ENCODE results near the gene USP33. TPM values are rescaled to one million over a fixed set of nuclear protein-coding genes. Genes with fewer than 3 reads are reported as not detected.
A peak's percentile ranks its signal among the peaks of the same experiment; 100 is the strongest.

The USP33 gene
- total RNA-seq (2021; fragmentation: NEBNext Ultra II Directional; extraction: Animal tissue kit (Norgen Biotek cat#: 25700)) (51.7 and 55.5 TPM in 2 replicates), polyA plus RNA-seq (2011; rRNA removed) (11.8 and 20.0 TPM in 2 replicates), polyA minus RNA-seq (2011; rRNA and poly(A)+ RNA removed) (25.2 and 41.6 TPM in 2 replicates)
- 24.0 TPM for polyA plus RNA-seq (2011; cell fraction: cytosol; rRNA removed)
- polyA plus RNA-seq (2011; cell fraction: nucleus; rRNA removed) = 15.5 TPM
- 20.8 to 37.6 TPM (median 26.3 TPM) in 4 replicates for polyA plus RNA-seq (2012, experiment 1 of 2)
- polyA plus RNA-seq (2012, experiment 2 of 2) = 2.2 TPM
- polyA plus RNA-seq (2013, experiment 1 of 2) = 47.9 TPM
- polyA plus RNA-seq (2013, experiment 2 of 2) = 46.7 TPM
- polyA minus RNA-seq (2011; cell fraction: cytosol; rRNA and poly(A)+ RNA removed) = 18.1 TPM
- 36.6 TPM for polyA minus RNA-seq (2011; cell fraction: nucleus; rRNA and poly(A)+ RNA removed)
- long read RNA-seq, experiment 1, full-length matches to known transcripts = 5 of 35 reads
- long read RNA-seq, experiment 1, partial matches to known transcripts = 16 of 35 reads
- long read RNA-seq, experiment 1, other reads (novel, unspliced or antisense) = 14 of 35 reads
- long read RNA-seq, experiment 2, full-length matches to known transcripts = 4 of 20 reads
- long read RNA-seq, experiment 2, partial matches to known transcripts = 14 of 20 reads
- long read RNA-seq, experiment 2, other reads (novel, unspliced or antisense) = 2 of 20 reads

DNA sequence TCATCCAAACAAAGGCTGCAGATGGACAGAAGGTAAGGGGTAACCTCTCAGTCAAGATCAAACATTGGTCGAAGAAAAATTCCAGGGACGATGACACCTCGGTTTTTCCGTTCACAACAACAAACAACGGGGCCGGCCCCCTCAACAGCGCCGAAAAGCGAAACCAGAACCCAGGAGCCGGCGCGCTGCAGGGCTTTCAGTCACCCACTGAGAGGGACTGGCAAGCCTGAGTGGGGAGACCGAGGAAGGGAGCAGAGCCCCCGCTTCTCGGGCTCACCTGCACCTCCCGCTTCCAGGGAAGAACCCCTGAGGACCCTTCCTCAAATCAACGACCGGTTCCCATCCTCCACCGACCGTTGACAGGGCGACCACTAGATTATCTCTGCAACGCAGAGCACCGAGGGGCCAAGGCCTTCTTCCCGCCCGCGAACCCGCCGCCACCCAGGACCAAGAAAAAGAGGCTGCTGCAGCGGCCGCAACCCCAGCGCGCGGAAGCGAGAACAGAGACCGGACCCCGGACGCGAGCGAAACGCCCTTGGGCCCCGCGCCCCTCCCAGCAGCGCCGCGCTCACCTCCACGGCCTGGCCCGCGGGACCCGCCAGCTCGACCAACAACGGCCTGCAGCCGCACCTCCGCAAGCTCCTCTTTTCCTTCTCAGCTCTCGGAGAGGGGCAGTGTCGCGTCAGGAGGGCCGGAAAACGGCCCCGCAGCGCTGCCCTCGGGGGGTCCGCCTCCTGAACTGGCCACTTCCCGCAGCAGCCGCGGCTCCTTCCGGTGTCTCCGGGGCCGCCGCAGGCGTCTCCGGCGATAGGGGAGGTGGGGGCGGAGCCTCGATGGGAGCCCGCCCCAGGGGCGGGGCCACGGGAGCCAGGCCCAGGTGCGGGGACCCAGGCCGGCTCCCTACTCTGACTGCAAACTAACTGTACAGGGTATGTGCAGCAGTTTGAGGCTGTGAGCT is at the start of gene USP33:
USP33 (minus strand) TSS at position 782 of the 958 bp plus-strand sequence. CDS start 18,155 bp downstream, outside the sequence.
- DNase-seq (ENCODE audit: low read depth in 1 of 2, low spot score in 2 of 2) = peak; percentile 63 to 98
- no peak within 1 kb of the TSS for H2BK20ac ChIP-seq (ENCODE audit: low read length)
- no peak within 1 kb of the TSS for H3K23ac ChIP-seq (ENCODE audit: insufficient read length)
- H2AK5ac ChIP-seq (ENCODE audit: low read depth, low read length) = no peak within 1 kb of the TSS
- peak within 1 kb of the TSS; percentile 59; the same call in 1 of the 2 replicates for H3K27ac ChIP-seq (ENCODE audit: low read depth, low read length)
- no peak within 1 kb of the TSS for H2BK120ac ChIP-seq (replicated peaks; ENCODE audit: low read depth, low read length)
- H4K20me1 ChIP-seq (replicated peaks in 1 of 2; ENCODE audit: control insufficient read depth in 1 of 2, insufficient read depth in 2 of 2, low read length in 2 of 2) = no peaks in the 10 kb centered on the region
- peak within 1 kb of the TSS; percentile 70 for H4K91ac ChIP-seq (replicated peaks; ENCODE audit: insufficient read length, low read length)
- H3K14ac ChIP-seq (ENCODE audit: insufficient read length) = no peak within 1 kb of the TSS
- H3K9me3 ChIP-seq (ENCODE audit: insufficient read depth in 2 of 2, low read depth in 1 of 2, low read length in 1 of 2) = no peaks in the 10 kb centered on the region
- peak within 1 kb of the TSS; percentile 55 for H2BK5ac ChIP-seq (ENCODE audit: low read depth, low read length)
- no peaks in the 10 kb centered on the region for H3K36me3 ChIP-seq (ENCODE audit: control insufficient read depth in 2 of 4, insufficient read depth in 4 of 4, low read length in 3 of 4)
- H3K9ac ChIP-seq (replicated peaks in 1 of 4; ENCODE audit: extremely low read depth in 1 of 4, low read depth in 3 of 4, low read length in 3 of 4) = peak within 1 kb of the TSS; percentile 65 to 81 (median 68)
- no peak within 1 kb of the TSS for H2BK12ac ChIP-seq (ENCODE audit: low read depth, low read length)
- H3K18ac ChIP-seq (ENCODE audit: extremely low read depth, low read length) = no peak within 1 kb of the TSS; the same call in 1 of the 2 replicates
- WGBS, 2 experiments (ENCODE audit: extremely low coverage in 1 of 2, insufficient coverage in 1 of 2, insufficient read length in 1 of 2, insufficient replicate concordance in 2 of 2, low coverage in 1 of 2, low lambda C conversion rate in 2 of 2, missing lambda C conversion rate in 1 of 2) = 2% methylated on average over 67 of the region's 79 CpGs; no CpG with 5 or more reads in 1 of the 2 experiments
- no peaks in the 10 kb centered on the region; the same call in none of the 2 replicates for H3K79me1 ChIP-seq (ENCODE audit: low read depth, low read length)
- H3K4ac ChIP-seq (replicated peaks; ENCODE audit: insufficient read length, low read depth, low read length) = no peak within 1 kb of the TSS
- H3K4me3 ChIP-seq (ENCODE audit: extremely low read depth in 1 of 4, insufficient read depth in 2 of 4, low read depth in 3 of 4, low read length in 4 of 4) = peak within 1 kb of the TSS; percentile 82 to 96 (median 92)
- CTCF ChIA-PET (ENCODE audit: partially characterized antibody) = interaction anchor here (1.0 kb wide), 2 partner anchors 8 to 15 kb away, joined by 3 to 4 read pairs; no protein-coding TSS in a partner anchor
- no peak within 1 kb of the TSS for H2BK15ac ChIP-seq (ENCODE audit: low read length)
- H4K8ac ChIP-seq (ENCODE audit: extremely low read depth, insufficient read depth, low read length) = peak within 1 kb of the TSS; percentile 81; the same call in 1 of the 2 replicates
- peaks cover 2% of the 10 kb centered on the region; the same call in 1 of the 2 replicates for H3K23me2 ChIP-seq (ENCODE audit: low read depth, low read length)
- H3K4me1 ChIP-seq (replicated peaks in 1 of 4; ENCODE audit: control insufficient read depth in 3 of 4, insufficient read depth in 4 of 4, low read length in 3 of 4) = no peaks in the 10 kb centered on the region; a peak in 1 of 7 replicates
- peaks cover 2 to 46% of the 10 kb centered on the region in 2 experiments for H3K79me2 ChIP-seq (ENCODE audit: control insufficient read depth in 1 of 2, insufficient read depth in 2 of 2, low read length in 2 of 2)
- POLR2A ChIA-PET (ENCODE audit: partially characterized antibody) = interaction anchor here (0.7 to 1.6 kb wide), 5 partner anchors 12 to 219 kb away, joined by 3 to 4 read pairs (median 3); partner anchors contain the start of genes FUBP1, MIGA1, NEXN and ZZZ3
- peak within 1 kb of the TSS; percentile 81 for H2AFZ ChIP-seq (ENCODE audit: low read length)
- FAIRE-seq = peak; percentile 45
- no peaks in the 10 kb centered on the region for H3K27me3 ChIP-seq (replicated peaks in 1 of 4; ENCODE audit: control insufficient read depth in 3 of 4, extremely low read depth in 1 of 4, insufficient read depth in 3 of 4, low read length in 3 of 4)
- peak within 1 kb of the TSS; percentile 46 for H4K5ac ChIP-seq (ENCODE audit: insufficient read length, low read depth, low read length)
- no peak within 1 kb of the TSS for H3K56ac ChIP-seq (replicated peaks; ENCODE audit: insufficient read length, low read depth, low read length)
- H3K4me2 ChIP-seq (ENCODE audit: insufficient read depth in 1 of 2, low read depth in 2 of 2, low read length in 2 of 2) = peak within 1 kb of the TSS; percentile 51 to 64
- TF ChIP-seq POLR2A (IDR thresholded peaks at IDR 0.05; ENCODE audit: control extremely low read depth in 1 of 2, low read depth in 2 of 2, low read length in 2 of 2) (peak in 1 of 2 experiments; percentile 55; a peak in 2 of 3 replicates), NANOG (IDR thresholded peaks at IDR 0.05; ENCODE audit: insufficient read depth, low read depth, low read length, poor library complexity, severe bottlenecking) (peak; percentile 49), GTF2F1 (IDR thresholded peaks at IDR 0.05; ENCODE audit: borderline replicate concordance, low read depth, low read length) (no peak), MAFK (IDR thresholded peaks at IDR 0.05; ENCODE audit: low read depth, low read length) (no peak), CHD1 (IDR thresholded peaks at IDR 0.05; ENCODE audit: low read depth, low read length) (no peak), BACH1 (IDR thresholded peaks at IDR 0.05; ENCODE audit: low read length) (no peak), TEAD4 (IDR thresholded peaks at IDR 0.05; ENCODE audit: low read depth, low read length) (peak; percentile 61; the same call in 1 of the 2 replicates)
- TF ChIP-seq, protein P1, sequence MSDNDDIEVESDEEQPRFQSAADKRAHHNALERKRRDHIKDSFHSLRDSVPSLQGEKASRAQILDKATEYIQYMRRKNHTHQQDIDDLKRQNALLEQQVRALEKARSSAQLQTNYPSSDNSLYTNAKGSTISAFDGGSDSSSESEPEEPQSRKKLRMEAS (IDR thresholded peaks at IDR 0.05) = no peak

Measured in H1 (cell line).